Erythroblast (primary cell): Measurements from ENCODE around the gene DUT.

ENCODE experiments used
- GATA1 ChIP-seq: IDR thresholded peaks from 2 replicates; pipeline ENCODE4 v1.6.1; 2011; ENCODE audit warnings: low read depth, mild to moderate bottlenecking, control low read depth, low read length, moderate library complexity
- POLR2A ChIP-seq: IDR thresholded peaks from 2 replicates; pipeline ENCODE4 v1.6.1; 2011; ENCODE audit warnings: mild to moderate bottlenecking, low read length

DNA sequence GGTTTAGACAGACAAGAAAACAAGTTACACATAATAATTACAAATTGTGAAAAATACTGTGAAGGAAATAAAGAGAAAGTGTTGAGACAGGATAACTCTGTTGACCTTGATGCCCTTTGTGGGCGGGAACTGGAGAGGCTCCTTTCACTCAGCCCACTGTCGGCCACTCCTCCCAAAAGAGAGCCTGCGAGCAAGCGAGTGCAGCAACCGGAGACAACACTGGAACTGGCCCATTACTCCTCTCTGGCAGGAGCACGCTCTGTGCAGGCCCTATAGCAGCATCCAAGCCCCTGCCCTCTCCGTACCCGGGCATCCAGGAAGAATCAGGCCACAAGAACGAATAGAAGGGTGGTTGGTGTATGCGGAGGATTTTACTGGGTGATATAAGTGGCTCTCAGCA lies 16.2 kb upstream of the DUT start:
- no peak for TF ChIP-seq POLR2A
- TF ChIP-seq GATA1 = no peak
